ENCODE results near the gene COL4A2. TPM values are rescaled to one million over a fixed set of nuclear protein-coding genes. Genes with fewer than 3 reads are reported as not detected.

Gene COL4A2
- total RNA-seq, 4 donors from 2014 or later: 419 to 931 (median 555) TPM

- TF ChIP-seq POLR2AphosphoS5 (IDR thresholded peaks at IDR 0.05): peak in 1 of 2 donors; percentile 10
- TF ChIP-seq EP300 (IDR thresholded peaks at IDR 0.05): no peak
- TF ChIP-seq CTCF (IDR thresholded peaks at IDR 0.05): no peak
- no peak for TF ChIP-seq POLR2A (IDR thresholded peaks at IDR 0.05; ENCODE audit: low read depth)
- Histone ChIP-seq H3K27me3 (no peaks in the 10 kb centered on the region), H3K36me3 (peaks cover 61 to 99% (median 95%) of the 10 kb centered on the region in 4 donors), H3K27ac (replicated peaks in 1 of 4) (peak overlapping the region; percentile 69 to 79 (median 78)), H3K4me3 (no peak overlapping the region), H3K9me3 (no peaks in the 10 kb centered on the region), H3K4me1 (peaks cover 44 to 60% (median 50%) of the 10 kb centered on the region in 4 donors)
- intact Hi-C loops (cut with DNase I): loop anchor here (5.0 kb wide), 1 partner anchor 57 kb away; the partner anchor contains the start of gene RAB20
- WGBS: 88% methylated on average over 7 of the region's 10 CpGs
- DNase-seq (ENCODE audit: extremely low spot score): no peak
Observed at GRCh38 chr13:110505594-110505993, 198.5 kb downstream of the COL4A2 start.

GRCh38 chr13:110506396-110506795 is 199.3 kb downstream of the COL4A2 start:
- peaks cover 57 to 99% (median 95%) of the 10 kb centered on the region in 4 donors for H3K36me3 ChIP-seq
- no peak for DNase-seq (ENCODE audit: extremely low spot score)
- no peaks in the 10 kb centered on the region for H3K27me3 ChIP-seq
- TF ChIP-seq POLR2A (IDR thresholded peaks at IDR 0.05; ENCODE audit: low read depth) (no peak), POLR2AphosphoS5 (IDR thresholded peaks at IDR 0.05) (no peak), EP300 (IDR thresholded peaks at IDR 0.05) (no peak), CTCF (IDR thresholded peaks at IDR 0.05) (no peak)
- no peaks in the 10 kb centered on the region for H3K9me3 ChIP-seq
- H3K27ac ChIP-seq (replicated peaks in 1 of 4): peak overlapping the region; percentile 69 to 79 (median 78)
- 83% methylated on average over 17 of the region's 18 CpGs for WGBS
- intact Hi-C loops (cut with DNase I): loop anchor here (5.0 kb wide), 1 partner anchor 56 kb away; the partner anchor contains the start of gene RAB20
- no peak overlapping the region for H3K4me3 ChIP-seq
- peaks cover 45 to 62% (median 51%) of the 10 kb centered on the region in 4 donors for H3K4me1 ChIP-seq

GRCh38 chr13:110506859-110507566 is 199.9 kb downstream of the COL4A2 start:
- no peak for DNase-seq (ENCODE audit: extremely low spot score)
- no peak overlapping the region for H3K4me3 ChIP-seq
- intact Hi-C loops (cut with DNase I): loop anchor here (5.0 kb wide), 1 partner anchor 55 kb away; the partner anchor contains the start of gene RAB20
- H3K36me3 ChIP-seq: peaks cover 56 to 99% (median 95%) of the 10 kb centered on the region in 4 donors
- H3K4me1 ChIP-seq: peaks cover 45 to 62% (median 51%) of the 10 kb centered on the region in 4 donors
- H3K9me3 ChIP-seq: no peaks in the 10 kb centered on the region
- TF ChIP-seq POLR2AphosphoS5 (IDR thresholded peaks at IDR 0.05): peak; percentile 74 to 80
- TF ChIP-seq CTCF (IDR thresholded peaks at IDR 0.05): no peak
- TF ChIP-seq EP300 (IDR thresholded peaks at IDR 0.05): peak; percentile 31
- no peak for TF ChIP-seq POLR2A (IDR thresholded peaks at IDR 0.05; ENCODE audit: low read depth)
- WGBS: 40% methylated on average over 17 of the region's 17 CpGs
- H3K27ac ChIP-seq (replicated peaks in 1 of 4): peak overlapping the region; percentile 69 to 79 (median 78)
- H3K27me3 ChIP-seq: no peaks in the 10 kb centered on the region

GRCh38 chr13:110507678-110508381 is 200.7 kb downstream of the COL4A2 start:
- Histone ChIP-seq H3K36me3 (peaks cover 56 to 99% (median 95%) of the 10 kb centered on the region in 4 donors), H3K27ac (replicated peaks in 1 of 4) (peak overlapping the region; percentile 69 to 79 (median 78)), H3K4me1 (peaks cover 45 to 62% (median 51%) of the 10 kb centered on the region in 4 donors), H3K4me3 (no peak overlapping the region), H3K27me3 (no peaks in the 10 kb centered on the region), H3K9me3 (no peaks in the 10 kb centered on the region)
- DNase-seq (ENCODE audit: extremely low spot score): no peak
- 87% methylated on average over 15 of the region's 23 CpGs for WGBS
- intact Hi-C loops (cut with DNase I): loop anchor here (5.0 kb wide), 1 partner anchor 54 kb away; the partner anchor contains the start of gene RAB20
- TF ChIP-seq EP300 (IDR thresholded peaks at IDR 0.05) (no peak), POLR2A (IDR thresholded peaks at IDR 0.05; ENCODE audit: low read depth) (no peak), CTCF (IDR thresholded peaks at IDR 0.05) (peak in 1 of 3 experiments; percentile 23), POLR2AphosphoS5 (IDR thresholded peaks at IDR 0.05) (peak in 1 of 2 donors; percentile 30)

Measured in esophagus muscularis mucosa (tissue), 4 donors.